ENCODE results near the gene LHX2.

LHX2 gene

DNA sequence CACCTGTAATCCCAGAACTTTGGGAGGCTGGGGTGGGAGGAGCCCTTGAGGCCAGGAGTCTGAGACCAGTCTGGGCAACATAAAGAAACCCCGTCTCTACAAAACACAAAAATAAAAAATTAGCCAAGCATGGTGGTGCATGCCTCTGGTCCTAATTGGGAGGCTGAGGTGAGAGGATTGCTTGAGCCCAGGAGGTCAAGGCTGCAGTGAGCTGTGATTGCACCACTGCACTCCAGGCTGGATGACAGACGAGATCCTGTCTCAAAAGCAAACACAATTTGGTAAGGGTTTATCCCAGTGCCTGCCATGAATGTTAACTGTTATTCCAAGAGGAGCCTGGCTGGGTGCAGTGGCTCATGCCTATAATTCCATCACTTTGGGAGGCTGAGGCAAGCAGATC lies 71.1 kb downstream of the LHX2 start:
- H3K4me1 ChIP-seq (ENCODE audit: control insufficient read depth in 1 of 2, insufficient read depth in 2 of 2, low read length in 2 of 2) = no peaks in the 10 kb centered on the region
- H3K4me3 ChIP-seq (ENCODE audit: low read depth in 1 of 2, low read length in 2 of 2) = no peak overlapping the region
- H3K9me3 ChIP-seq (ENCODE audit: control insufficient read depth in 1 of 2, low read length in 2 of 2) = peaks cover 2 to 5% of the 10 kb centered on the region in 2 donors
- no peak overlapping the region for H3K27ac ChIP-seq (ENCODE audit: low read depth, low read length)
- H3K27me3 ChIP-seq (ENCODE audit: control insufficient read depth in 1 of 2, insufficient read depth in 2 of 2, low read length in 2 of 2) = no peaks in the 10 kb centered on the region
- H3K9ac ChIP-seq (ENCODE audit: low read depth in 1 of 2, low read length in 2 of 2) = no peak overlapping the region
- H3K36me3 ChIP-seq (ENCODE audit: control insufficient read depth in 1 of 2, insufficient read depth in 2 of 2, low read length in 2 of 2) = no peaks in the 10 kb centered on the region

All from duodenal mucosa (tissue), 2 donors.